ENCODE measurements around the gene PIP4K2B. TPM values are rescaled to one million over a fixed set of nuclear protein-coding genes. Genes with fewer than 3 reads are reported as not detected.
"Not testable (repeated sequence)": the region's sequence is repeated elsewhere in the genome, so short reads cannot be mapped to it uniquely, and the experiment has no call there.

Gene PIP4K2B
- total and polyA plus RNA-seq, 9 donors = 32.1 to 95.3 (median 66.5) TPM

DNA sequence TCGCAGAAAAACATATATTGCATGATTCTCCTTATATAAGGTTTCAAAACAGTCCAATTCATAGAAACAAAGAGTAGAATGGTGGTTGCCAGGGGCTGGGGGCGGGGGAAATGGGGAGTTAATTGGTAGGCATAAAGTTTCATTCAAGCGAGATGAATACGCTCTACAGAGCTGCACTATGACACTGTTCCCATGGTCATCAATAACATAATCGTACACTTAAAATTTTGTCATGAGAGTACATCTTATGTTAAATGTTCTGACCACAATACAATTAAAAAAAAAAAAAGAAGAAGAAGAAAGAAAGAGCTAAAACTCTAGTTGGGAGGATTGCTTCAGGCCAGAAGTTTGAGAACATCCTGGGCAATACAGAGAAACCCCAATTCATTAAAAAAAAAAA, 5.1 kb downstream of the PIP4K2B start:
- Histone ChIP-seq H3K27ac (no peak overlapping the region), H3K27me3 (no peaks in the 10 kb centered on the region), H3K36me3 (no peaks in the 10 kb centered on the region), H3K4me1 (ENCODE audit: insufficient read depth) (peaks cover 10% of the 10 kb centered on the region), H3K4me3 (no peak overlapping the region), H3K9me3 (no peaks in the 10 kb centered on the region)
- TF ChIP-seq POLR2A (IDR thresholded peaks at IDR 0.05) = no peak
- TF ChIP-seq, protein P1, sequence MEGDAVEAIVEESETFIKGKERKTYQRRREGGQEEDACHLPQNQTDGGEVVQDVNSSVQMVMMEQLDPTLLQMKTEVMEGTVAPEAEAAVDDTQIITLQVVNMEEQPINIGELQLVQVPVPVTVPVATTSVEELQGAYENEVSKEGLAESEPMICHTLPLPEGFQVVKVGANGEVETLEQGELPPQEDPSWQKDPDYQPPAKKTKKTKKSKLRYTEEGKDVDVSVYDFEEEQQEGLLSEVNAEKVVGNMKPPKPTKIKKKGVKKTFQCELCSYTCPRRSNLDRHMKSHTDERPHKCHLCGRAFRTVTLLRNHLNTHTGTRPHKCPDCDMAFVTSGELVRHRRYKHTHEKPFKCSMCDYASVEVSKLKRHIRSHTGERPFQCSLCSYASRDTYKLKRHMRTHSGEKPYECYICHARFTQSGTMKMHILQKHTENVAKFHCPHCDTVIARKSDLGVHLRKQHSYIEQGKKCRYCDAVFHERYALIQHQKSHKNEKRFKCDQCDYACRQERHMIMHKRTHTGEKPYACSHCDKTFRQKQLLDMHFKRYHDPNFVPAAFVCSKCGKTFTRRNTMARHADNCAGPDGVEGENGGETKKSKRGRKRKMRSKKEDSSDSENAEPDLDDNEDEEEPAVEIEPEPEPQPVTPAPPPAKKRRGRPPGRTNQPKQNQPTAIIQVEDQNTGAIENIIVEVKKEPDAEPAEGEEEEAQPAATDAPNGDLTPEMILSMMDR (IDR thresholded peaks at IDR 0.05) = no peak
- TF ChIP-seq EP300 (IDR thresholded peaks at IDR 0.05) = no peak
- 94 to 96% (median 95%) methylated on average over 5 of the region's 5 CpGs for WGBS, 3 donors
- intact Hi-C loops (cut with DNase I) = no loop called here
- DNase-seq = no peak

DNA sequence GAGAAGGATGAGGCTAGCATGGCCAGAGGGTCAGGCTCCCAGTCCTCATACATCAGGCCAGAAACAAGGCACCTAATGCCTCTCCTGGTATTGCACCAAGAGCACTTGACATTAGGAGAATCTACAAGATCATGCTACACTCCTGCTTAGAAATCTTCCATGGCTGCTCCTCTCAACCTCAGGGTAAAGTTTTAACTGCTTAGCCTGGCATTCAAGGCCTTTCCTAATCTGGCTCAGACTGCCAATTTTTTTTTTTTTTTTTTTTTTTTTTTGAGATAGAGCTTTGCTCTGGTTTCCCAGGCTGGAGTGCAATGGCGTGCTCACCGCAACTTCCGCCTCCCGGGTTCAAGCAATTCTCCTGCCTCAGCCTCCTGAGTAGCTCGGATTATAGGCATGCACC, 8.2 kb downstream of the PIP4K2B start:
- no peaks in the 10 kb centered on the region for H3K27me3 ChIP-seq
- no peak overlapping the region for H3K4me3 ChIP-seq
- H3K27ac ChIP-seq = no peak overlapping the region
- no peak for TF ChIP-seq EP300 (IDR thresholded peaks at IDR 0.05)
- TF ChIP-seq, protein P1 (IDR thresholded peaks at IDR 0.05) = no peak
- WGBS, 3 donors = 80 to 96% (median 85%) methylated on average over 5 of the region's 5 CpGs
- intact Hi-C loops (cut with DNase I) = no loop called here
- H3K4me1 ChIP-seq (ENCODE audit: insufficient read depth) = peaks cover 4% of the 10 kb centered on the region
- no peaks in the 10 kb centered on the region for H3K9me3 ChIP-seq
- no peak for DNase-seq
- no peaks in the 10 kb centered on the region for H3K36me3 ChIP-seq

DNA sequence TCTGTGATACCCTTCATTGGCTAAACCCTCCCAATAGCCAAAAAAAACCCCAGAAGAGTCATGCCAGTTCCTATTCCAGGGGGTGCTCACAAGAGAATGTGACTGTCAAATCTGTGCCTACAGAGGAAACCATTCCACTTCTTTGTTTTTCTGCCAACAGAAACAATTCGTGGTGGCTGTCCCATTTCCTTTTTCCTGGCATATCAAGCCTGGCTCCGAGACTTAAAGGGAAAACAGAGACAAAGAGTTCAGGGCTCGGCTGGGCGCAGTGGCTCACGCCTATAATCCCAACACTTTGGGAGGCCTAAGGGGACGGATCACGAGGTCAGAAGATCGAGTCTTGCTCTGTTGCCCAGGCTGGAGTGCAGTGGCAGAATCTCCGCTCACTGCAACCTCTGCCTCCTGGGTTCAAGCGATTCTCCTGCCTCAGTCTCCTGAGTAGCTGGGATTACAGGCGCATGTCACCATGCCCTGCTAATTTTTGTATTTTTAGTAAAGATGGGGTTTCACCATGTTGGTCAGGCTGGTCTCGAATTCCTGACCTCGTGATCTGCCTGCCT, 9.1 kb downstream of the PIP4K2B start:
- 76 to 82% (median 76%) methylated on average over 13 of the region's 13 CpGs for WGBS, 3 donors
- H3K9me3 ChIP-seq; H3K4me3 ChIP-seq; H3K4me1 ChIP-seq (ENCODE audit: insufficient read depth); DNase-seq; intact Hi-C loops (cut with DNase I); H3K27me3 ChIP-seq; H3K27ac ChIP-seq; H3K36me3 ChIP-seq: not testable (repeated sequence)

DNA sequence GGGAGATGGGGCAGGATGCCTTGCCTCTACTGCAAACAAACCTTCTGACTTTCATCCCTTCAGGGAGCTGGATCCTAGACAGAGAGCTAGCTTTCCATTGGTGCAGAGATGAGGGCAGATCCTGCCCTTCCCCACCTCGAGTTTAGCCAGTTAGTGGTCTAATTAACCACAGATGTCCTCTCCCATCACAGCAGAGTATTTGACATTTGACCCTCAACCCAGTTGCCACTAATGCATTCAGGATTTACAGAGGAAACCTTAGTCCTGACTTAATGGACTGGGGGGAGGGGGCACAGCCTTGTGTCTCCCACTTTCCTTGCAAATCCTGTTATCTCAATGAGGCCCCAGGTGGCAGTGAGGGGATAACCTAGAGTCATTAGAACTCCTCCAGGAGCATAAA, 10.2 kb downstream of the PIP4K2B start:
- H3K9me3 ChIP-seq = no peaks in the 10 kb centered on the region
- intact Hi-C loops (cut with DNase I) = loop anchor here in 1 of 4 donors (10.0 kb wide), 1 partner anchor 56 kb away; a partner anchor contains a TSS
- 0 to 2% (median 0%) methylated on average over 1 of the region's 1 CpG for WGBS, 3 donors

DNA sequence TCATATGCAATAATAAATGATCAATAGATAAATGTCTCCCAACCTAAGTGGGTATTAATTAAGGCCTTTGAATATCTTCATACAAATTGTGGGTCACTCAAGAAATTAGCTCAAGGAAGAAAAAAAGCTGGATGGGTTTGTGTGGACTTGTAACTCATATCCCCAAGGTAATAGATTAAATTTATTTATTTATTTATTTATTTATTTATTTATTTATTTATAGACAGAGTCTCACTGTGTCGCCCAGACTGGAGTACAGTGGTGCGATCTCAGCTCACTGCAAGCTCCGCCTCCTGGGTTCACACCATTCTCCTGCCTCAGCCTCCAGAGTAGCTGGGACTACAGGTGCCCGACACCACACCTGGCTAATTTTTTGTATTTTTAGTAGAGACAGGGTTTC, 11.4 kb downstream of the PIP4K2B start:
- not testable (repeated sequence) for H3K4me3 ChIP-seq; H3K27ac ChIP-seq; H3K36me3 ChIP-seq; DNase-seq; H3K27me3 ChIP-seq; H3K4me1 ChIP-seq (ENCODE audit: insufficient read depth); H3K9me3 ChIP-seq
- intact Hi-C loops (cut with DNase I) = loop anchor here in 1 of 4 donors (10.0 kb wide), 1 partner anchor 57 kb away; a partner anchor contains a TSS
- WGBS, 3 donors = 92 to 95% (median 95%) methylated on average over 4 of the region's 4 CpGs

More for the DNA sequence above, 10.2 kb downstream of the PIP4K2B start:
- H3K4me3 ChIP-seq = no peak overlapping the region
- H3K4me1 ChIP-seq (ENCODE audit: insufficient read depth) = peaks cover 2% of the 10 kb centered on the region
- TF ChIP-seq POLR2A (IDR thresholded peaks at IDR 0.05) (no peak), EP300 (IDR thresholded peaks at IDR 0.05) (no peak)
- TF ChIP-seq, protein P1 (IDR thresholded peaks at IDR 0.05) = no peak
- no peak for DNase-seq
- no peak overlapping the region for H3K27ac ChIP-seq
- no peaks in the 10 kb centered on the region for H3K27me3 ChIP-seq
- H3K36me3 ChIP-seq = no peaks in the 10 kb centered on the region
